HG03575 (cell line): ENCODE results near the gene CXCL12.

Experiments
- ATAC-seq: cut with Tn5 transposase; IDR thresholded peaks from one replicate; pipeline ENCODE4 v1.9.1; 2021; ENCODE audit not compliant: unreplicated experiment, insufficient number of reproducible peaks, low FRiP score; ENCODE audit errors: extremely low read depth

CXCL12 gene

DNA sequence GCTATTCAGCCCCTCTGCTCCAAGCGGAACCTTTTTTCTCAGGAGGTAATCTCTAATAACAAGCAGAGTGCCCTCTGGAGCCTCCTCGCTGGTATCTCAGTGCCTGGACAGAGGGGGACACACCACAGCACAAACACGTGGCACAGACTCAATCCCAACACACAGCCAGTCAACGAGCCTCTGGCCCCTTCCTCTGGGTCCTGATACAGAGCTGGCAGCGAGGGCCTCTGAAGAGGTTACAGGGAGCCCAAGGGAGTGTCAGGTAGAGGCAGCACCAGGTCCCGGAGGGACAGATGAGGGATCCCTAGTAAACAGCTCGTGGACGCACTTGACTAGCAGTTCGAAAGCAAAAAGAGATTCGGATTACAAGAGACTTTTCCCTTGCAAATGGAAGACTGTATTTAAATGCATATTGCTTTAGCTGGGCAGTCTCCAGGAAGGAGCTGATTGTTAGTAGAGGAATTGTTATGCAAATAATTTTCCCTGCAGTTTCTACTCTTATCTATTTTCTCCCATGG lies 14.1 kb downstream of the CXCL12 start:
- no peak for ATAC-seq

DNA sequence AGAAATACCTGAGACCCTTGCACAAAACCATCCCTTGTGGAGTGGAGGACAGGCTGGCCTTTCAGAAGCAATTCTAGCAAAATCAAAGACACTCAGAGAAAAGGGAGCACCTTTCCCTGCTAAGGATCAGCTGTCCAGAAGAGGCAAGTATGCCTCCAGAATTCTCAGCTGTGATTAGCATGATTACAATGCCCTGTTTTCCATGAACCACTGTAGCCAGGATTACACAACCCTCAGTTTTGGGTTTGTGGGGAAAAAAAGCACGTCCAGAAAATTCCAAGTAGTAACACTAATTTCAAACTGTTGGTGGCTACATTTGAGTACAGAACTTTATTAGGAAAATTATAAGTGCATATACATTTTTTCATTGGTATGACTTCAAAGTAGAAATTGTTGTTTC lies 15.0 kb downstream of the CXCL12 start:
- ATAC-seq = no peak

DNA sequence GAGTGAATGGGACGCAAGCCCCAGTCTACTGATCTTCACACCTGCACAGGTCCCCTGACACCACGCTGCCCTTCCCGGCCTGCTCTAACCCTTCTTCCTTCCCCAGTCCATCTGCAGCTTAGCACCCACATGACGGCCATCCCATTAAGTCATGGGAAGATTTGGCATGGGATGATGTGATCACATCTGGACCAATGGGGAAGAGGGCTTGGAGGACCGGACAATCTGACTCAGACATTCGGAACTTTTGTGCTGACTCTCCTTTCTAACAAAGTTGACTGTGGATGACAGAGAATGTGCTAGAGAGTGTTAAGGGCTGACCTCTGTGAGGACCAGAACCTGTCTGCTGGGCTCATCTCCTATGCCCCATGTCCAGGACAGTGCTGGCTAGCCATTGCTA lies 15.6 kb downstream of the CXCL12 start:
- ATAC-seq = no peak

DNA sequence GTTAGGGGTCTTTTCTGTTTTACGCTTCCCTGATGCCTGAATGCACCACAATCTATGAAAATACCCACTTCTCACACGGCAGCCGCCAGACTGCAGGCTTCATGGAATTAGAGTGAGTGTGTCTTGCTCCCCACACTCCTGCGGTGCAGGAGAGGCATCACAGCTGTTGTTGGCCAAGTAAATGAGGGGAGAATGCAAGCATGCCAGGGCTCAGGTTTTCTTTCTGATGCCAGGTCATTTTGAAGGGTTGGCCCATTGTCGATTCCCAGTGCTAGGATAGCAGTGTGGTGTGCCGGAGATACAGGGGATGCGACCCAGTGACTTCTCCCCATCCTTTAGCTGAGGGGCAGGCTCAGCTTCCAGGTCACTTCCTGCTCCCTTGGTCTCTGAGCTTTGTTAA lies 16.3 kb downstream of the CXCL12 start:
- no peak for ATAC-seq

DNA sequence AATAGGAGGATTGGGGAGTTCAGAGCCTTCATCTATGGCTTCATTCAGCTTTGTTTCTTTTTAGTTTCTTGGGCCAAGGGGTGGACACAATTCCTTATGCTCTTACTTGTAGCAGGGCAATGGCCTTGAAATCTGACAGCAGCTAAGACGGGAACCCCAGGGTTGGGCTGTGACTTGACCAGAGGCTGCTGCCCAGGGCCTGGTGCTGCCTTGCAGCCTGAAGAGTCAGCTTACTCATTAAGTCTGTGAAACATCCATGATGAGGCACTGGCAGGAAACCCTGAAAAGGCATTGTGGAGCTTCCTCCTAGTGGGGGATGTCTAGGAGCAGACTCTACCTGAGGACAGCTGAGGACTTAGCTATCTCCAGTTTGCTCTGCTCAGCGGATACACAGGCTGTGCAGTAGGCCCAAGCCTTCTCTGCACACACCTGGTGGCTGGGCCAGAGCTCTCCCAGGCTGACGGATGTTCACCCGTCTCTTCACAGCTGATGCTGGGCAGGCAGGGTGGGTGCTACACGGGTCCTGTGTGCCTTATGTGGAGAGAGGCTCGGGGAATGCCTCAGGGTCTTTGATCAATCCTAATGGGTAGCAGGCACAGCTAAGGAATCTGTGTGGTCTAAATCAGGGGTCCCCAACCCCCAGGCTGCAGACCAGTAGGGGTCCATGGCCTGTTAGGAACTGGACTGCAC lies 17.8 kb downstream of the CXCL12 start:
- no peak for ATAC-seq

DNA sequence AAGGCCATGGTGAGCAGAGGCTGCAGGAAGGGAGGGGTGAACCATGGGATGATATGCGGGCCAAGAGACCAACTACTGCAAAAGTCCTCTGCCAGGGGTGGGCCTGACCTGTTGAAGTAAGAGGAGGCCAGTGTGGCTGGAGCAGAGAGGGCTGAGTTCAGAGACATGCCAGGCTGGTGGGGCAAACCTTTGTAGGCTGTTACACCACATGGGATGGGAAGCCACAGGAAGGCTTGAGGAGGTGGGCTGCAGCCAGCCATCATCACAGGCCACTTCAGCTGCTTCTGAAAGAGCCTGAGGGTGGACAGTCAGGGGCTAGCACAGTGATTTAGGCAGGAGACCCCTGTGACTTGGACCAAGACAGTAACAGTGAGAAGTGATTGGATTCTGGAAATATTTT lies 20.3 kb downstream of the CXCL12 start:
- no peak for ATAC-seq

DNA sequence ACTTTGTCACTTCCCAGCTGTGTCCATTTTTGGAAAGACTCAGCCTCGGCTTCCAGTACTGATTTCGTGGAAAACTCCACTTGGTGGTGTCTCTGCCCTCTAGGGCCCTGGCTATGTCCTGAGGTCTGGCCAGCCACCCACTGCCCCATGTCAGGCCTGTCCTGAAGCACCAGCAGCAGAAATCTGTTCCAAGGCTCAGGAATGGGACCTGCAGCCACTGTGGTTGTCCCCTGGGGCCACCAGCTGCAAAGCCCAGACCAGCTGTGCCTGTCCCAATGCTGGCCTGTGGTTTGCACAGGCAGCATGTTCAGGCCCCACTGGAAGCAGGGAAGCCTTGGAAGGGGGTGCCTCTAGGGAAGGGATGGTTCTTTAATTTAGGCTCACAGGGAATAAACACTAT lies 21.2 kb downstream of the CXCL12 start:
- ATAC-seq = no peak

DNA sequence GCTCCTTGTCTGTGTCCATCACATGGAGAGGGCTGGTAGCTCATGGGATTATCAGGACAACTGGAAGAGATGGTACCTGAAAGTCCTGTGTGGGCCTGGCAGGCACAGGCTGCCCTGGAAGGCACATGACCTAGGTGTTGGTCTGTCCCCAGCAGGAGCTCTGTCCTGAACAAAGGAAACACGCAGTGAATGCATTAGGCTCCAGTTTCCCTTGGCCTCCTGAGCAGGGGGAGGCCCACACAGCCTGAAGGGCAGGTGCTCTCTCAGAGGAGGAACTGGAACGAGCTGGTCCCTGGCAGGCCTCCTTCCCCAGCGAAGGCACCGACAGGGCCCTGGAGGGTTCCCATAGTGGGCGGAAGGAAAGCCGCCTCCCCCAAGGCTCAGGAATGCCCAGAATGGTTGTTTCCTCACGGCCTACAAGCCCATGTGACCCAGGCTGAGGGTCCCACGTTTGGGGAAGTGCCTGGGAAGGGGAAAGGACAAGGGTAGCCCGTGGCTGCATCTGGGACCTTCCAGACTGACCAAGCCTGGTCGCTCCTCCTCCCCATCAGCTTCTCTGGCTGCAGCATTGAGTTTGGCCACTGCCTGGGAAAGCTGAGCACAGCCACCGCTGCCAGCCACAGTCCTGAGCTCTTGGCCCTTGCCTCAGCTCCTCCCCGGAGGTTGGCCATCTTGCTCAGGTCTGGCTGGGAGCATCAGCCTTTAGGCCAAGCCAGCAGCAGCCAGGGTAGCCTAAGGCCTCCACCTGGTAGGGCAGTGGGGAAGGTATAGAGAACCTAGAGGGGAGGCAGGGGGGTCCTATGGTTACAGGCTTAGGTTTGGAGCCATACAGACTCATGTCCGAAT lies 21.8 kb downstream of the CXCL12 start:
- no peak for ATAC-seq

DNA sequence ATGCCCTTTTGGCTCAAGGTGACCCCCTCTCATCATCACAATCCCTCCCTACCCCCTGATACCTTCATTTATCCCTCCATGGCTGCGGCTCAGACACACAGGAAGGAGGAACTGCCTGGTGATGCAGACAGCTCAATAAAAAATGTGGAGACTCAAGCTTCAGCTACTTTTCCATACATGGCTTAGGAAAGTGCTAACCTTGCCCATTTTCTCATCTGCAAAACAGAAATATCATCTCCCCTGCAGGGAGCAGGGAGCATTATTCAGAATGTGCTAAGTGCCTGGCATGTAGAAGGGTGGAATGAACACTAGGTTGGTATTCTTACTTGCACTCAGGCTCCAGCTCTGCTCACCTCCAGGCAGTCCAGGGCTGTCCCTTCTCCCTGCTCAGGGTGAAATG lies 23.8 kb downstream of the CXCL12 start:
- no peak for ATAC-seq

DNA sequence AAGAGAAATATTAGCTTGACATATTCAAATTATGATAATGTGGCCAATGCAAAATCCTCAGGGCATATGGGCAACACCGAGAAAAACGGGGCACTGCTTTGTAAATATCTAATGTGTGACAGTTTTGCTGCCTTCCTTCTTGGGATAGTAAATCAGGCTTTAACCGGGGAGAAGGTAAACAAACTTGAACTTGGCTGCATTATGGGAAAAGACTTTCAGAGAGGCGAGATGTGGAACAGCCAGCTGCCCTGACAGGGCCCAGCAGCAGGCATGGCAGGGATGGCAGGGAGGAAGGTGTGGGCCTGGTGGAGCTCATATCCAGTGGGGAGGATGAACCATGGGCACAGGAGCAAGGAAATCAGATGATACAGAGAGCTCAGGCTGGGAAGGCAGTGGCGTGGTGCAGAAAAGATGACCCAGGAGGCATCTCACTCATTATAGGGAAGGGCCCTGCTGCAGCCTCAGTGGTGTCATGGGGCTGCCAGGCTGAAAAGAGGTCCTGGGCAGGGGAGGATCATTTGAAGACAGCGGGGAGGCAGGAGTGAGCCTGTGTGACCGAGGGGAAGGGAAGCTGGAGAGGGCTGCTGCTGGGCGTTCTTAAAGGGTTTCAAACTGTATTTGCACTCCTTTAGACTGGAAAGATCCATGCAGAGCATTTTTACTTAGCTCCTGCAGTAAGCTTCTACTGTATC lies 26.7 kb downstream of the CXCL12 start:
- no peak for ATAC-seq

DNA sequence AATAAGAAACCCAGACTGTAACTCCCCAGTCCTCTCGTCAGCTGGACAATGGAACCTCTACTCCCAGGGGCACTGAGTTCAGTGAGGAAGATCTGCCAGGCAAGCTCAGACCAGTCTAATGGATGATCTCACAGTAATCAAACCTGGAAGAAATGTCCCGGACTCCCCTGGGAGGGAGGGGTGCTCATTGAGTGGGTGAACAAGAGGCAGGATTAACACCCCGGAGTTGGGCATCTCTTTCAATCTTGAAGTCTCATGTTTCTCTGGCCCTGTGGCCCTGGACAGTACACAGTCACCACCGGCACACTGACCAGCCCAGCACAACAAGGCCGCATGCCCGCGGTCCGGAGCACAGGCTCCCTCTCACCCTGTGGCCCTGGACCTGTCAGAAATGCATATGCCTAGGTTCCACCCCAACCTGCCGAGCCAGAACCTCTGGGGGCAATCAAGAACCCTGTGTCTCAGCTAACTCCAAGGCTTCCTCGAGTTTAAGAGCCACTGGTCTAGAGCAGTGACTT lies 27.8 kb downstream of the CXCL12 start:
- ATAC-seq = no peak

DNA sequence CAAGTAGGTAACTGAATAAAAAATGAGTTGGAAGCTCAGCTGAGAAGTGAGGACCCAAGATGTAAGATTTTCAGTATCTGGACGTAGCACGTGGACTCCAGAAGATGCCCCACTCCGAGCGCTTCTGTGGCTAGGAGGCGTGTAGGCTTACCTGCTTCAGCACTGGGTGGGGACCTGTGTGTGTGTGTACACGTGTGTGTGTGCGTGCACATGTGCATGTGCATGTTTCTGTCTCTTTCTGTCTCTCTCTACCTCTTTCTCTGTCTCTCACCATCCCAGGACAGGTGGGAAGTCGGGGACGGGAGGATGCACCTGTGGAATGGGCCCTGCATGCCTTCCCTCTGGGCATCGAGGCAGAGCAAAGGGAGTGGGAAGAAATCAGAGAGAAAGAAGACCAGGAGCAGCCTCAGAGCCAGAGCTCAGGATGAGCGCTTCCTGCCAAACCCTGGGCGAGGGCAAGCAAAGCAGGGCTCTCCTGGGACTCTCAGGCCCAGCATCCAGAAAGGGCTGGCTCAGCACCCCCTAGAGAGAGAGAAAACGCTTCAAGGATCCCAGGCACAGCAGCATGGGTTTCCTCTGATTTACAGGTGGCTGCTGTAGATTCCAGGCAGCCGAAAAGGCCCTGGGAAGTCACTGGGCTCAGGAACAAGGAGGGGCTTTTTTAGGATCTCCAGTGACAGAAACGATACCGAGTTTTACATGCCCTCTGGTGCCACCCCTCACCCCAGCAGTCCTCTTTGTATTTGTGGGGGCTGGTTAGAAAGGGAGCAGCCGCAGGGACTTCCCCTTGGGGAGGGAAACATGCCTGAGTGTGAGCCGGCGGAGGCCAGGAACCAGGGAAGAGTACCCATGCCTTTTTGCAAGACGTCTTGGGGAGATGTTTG lies 28.5 kb downstream of the CXCL12 start:
- ATAC-seq = no peak

DNA sequence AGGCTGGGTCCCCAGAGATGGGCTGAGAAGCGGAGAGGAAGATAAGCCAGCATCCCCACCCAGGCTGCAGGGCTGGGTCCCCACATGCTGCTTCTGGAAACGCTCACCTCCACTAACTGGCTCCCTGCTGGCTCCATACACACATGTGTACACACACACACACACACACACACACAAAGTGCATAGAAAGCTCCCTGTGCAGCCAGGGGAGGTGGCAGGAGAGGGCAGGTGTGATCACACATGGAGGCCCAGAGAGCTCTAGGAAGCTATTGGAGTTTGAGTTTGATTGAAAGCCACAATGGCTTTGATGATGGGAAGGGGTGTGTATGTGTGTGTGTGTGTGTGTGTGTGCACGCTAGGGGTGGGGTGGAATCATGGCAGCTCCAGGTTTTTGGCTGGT lies 29.3 kb downstream of the CXCL12 start:
- no peak for ATAC-seq

DNA sequence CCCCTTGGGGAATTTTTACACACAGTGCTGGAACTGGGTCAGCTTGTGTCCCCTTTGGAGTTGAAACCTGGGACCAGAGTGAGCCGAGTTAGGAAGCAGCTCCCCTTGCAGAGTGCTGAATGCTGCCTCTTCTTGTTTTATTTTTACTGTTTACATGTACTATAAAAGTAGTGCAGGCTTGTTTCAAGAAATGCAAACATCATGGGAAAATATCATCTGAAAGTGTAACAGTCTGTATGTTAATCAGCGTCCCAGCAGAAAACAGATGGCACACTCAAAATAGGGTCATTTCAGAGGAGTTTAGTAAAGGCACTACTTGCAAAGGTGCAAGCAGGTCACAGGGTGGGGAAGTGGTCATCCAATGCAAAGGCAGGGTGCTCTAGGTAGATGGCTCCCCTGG lies 30.1 kb downstream of the CXCL12 start:
- no peak for ATAC-seq

DNA sequence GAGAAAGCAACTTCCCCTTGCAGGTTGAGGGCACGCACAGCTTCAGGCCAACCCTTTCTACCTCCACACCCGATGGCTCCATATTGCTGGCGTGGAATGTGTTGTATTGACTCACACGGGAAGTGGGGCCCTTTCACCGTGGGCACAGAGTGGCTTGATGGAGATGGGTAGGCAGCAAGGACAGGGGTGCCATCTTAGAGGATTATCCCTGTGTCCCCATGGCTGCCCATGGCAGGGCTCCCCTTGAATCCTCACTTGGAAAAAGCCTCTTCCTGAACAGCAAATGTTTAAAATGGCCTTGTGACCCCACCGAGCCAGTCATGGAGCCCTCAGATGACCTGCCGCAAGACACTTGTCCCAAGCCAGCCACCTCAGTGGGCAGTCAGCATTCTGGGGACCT lies 31.2 kb downstream of the CXCL12 start:
- no peak for ATAC-seq

DNA sequence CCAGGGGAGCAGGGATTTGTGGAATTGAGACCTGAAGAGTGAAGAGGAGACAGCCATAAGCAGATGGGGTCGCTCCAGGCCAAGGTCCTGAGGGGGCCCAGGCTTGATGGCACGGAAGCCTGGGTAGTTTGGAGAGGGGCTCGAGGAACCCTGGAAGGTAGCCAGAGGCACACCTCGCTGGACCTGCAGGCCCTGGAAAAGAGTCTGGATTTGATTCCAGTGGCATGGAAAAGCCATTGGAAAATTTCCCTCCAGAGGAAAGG lies 31.8 kb downstream of the CXCL12 start:
- no peak for ATAC-seq

DNA sequence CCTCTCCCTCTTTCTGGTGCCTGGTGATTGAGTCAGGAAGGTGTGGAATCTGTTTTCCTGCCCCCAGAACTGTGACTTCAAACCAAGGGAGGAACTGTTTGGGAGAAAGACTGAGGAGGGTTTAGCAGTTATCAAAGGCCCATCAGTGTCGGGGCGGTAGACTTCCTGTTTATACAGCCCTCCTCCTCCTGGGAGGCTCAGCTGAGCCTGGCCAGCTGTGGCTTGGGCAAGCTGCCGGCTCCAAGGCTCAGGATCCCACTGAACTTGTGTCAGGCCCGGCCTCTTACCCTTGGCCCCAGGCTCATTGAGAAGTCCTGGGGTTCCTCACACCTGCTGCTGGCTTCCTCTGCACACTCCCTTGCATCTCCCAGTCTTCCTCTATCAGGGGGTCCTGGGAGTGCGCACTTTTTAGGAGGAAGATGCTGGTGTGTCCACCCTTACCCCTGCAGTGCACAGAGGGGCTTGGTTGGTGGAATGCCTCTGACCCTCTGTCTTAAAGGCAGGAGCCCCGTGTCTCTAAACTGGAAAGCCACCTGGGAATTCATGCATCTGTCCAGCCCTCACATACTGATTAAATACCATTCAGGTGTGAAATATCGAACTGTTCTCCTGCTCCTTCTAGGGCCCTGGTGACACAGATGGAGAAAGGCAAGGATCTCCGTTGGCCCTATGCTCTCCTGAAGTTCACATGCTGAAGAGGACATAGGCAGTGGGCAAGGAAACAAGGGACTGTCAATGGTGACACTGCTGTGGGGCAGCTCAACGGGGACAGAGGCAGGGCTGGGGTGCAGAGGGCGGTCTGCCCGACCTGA lies 32.4 kb downstream of the CXCL12 start:
- ATAC-seq = no peak

DNA sequence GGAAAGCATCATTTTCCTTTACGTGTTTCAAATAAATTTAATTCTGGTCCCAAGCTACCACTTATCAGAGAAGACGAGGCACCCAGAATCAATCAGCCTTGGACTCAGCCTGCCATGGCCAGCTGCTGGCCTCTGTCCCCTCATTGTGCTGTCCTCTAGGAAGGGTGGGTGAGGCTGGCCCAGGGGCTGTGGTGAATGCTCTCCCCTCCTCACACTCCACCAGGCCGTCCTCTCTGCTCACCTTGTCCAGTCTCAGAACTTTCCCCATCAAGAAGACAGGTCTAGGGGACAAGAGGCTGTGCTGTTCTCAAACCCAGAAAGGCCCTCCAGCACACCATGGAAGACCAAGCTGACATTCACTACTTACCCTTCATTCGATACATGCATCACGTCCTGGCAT lies 36.4 kb downstream of the CXCL12 start:
- no peak for ATAC-seq
